ENCODE data around the gene OIT3. TPM values are rescaled to one million over a fixed set of nuclear protein-coding genes. Genes with fewer than 3 reads are reported as not detected.
"Not testable (repeated sequence)": the region's sequence is repeated elsewhere in the genome, so short reads cannot be mapped to it uniquely, and the experiment has no call there.

Gene OIT3
- total and polyA plus RNA-seq, 8 donors, result 0.05 to 0.34 TPM; not detected in 6

DNA sequence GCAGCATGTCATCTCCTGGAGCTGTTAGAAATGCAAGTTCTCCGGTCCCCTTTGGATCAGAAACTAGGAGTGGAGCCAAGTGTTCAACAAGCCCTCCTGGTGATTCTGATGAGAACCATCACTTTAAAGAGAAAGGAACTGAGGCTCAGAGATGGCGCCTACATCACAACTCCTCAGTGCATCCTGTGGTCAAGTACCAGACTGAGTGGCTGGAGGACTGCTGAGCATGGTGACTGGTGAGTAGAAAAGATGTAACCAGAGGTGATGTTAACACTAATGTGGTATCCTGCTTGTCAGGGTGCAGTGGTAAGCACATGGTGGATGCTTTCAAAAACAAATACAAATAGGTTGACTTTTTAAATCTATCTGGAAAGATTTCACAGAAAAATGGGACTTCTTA lies 3.5 kb upstream of the OIT3 start:
- intact Hi-C loops (cut with DNase I), result no loop called here
- DNase-seq (no peak), FAIRE-seq (no peak), ATAC-seq (no peak)
- no peak overlapping the region for H3K4me3 ChIP-seq
- TF ChIP-seq CTCF (IDR thresholded peaks at IDR 0.05), result no peak
- no peaks in the 10 kb centered on the region for H3K27me3 ChIP-seq
- 92 to 97% methylated on average over 2 of the region's 2 CpGs for WGBS, 2 donors
- H3K36me3 ChIP-seq, result peaks cover 0 to 6% (median 0%) of the 10 kb centered on the region in 3 donors
- H3K27ac ChIP-seq, result no peak overlapping the region
- no peaks in the 10 kb centered on the region for H3K9me3 ChIP-seq
- no peaks in the 10 kb centered on the region for H3K4me1 ChIP-seq

DNA sequence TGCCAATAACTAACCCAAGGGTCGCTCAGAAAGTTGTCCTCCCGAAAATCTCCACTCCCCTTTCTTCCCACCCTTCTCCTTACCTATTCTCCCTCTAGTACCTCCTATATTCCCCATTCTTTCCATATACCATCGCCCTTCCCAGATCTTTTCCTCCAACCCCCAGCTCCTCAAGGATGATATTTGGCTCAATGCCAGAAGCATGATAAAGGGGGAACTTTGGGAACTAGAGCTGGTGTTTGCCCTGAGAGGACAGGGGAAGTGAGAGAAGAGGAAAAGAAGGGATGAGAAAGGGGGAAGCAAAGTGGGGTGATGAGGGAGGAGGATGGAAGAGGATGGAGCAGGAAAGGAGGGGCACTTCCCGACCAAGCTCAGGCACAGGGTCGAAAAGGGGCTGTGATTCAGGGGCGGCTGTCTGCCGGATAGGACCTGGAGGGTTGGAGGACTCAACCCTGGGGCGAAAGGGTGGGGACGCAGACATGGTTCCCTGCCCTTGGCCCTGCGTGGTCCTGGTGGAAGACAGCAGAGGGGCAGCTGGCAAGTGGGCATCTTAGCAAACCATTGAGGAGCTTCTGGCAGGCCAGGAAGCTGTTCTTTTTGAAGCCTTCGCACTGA lies 1.8 kb downstream of the OIT3 start:
- FAIRE-seq, result no peak

GRCh38 chr10:72898616-72899015 lies 5.1 kb downstream of the OIT3 start:
- no peak for ATAC-seq
- no peak for DNase-seq
- 84 to 93% methylated on average over 10 of the region's 10 CpGs for WGBS, 2 donors
- intact Hi-C loops (cut with DNase I), result no loop called here
- Histone ChIP-seq H3K27ac (no peak overlapping the region), H3K9me3 (no peaks in the 10 kb centered on the region), H3K27me3 (no peaks in the 10 kb centered on the region), H3K4me3 (no peak overlapping the region), H3K4me1 (no peaks in the 10 kb centered on the region), H3K36me3 (no peaks in the 10 kb centered on the region)
- FAIRE-seq, result no peak
- no peak for TF ChIP-seq CTCF (IDR thresholded peaks at IDR 0.05)

More for the DNA sequence above, 1.8 kb downstream of the OIT3 start:
- no peak for DNase-seq
- 70 to 73% methylated on average over 11 of the region's 11 CpGs for WGBS, 2 donors
- H3K36me3 ChIP-seq, result no peaks in the 10 kb centered on the region
- H3K4me1 ChIP-seq, result no peaks in the 10 kb centered on the region
- no peak overlapping the region for H3K27ac ChIP-seq
- no peak for ATAC-seq
- H3K9me3 ChIP-seq, result no peaks in the 10 kb centered on the region
- no peak overlapping the region for H3K4me3 ChIP-seq
- no peaks in the 10 kb centered on the region for H3K27me3 ChIP-seq
- intact Hi-C loops (cut with DNase I), result no loop called here
- TF ChIP-seq CTCF (IDR thresholded peaks at IDR 0.05), result no peak

DNA sequence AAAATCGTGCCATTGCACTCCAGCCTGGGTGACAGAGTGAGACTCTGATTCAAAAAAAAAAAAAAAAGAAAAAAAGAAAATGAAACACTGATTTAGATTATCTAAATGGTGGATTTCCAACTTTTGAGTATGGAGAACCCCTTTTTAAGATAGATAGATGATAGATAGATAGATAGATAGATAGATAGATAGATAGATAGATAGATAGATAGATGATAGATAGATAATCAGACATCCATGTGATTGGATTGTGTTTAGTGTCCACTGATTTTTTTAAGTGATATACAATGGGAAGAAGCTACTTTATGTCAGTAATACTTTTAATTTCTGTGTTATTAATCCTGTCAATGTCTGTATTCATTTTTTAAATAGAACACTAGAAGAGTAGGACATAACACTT lies 6.0 kb downstream of the OIT3 start:
- FAIRE-seq, result no peak
- H3K9me3 ChIP-seq, result no peaks in the 10 kb centered on the region
- no peak overlapping the region for H3K4me3 ChIP-seq
- H3K4me1 ChIP-seq, result no peaks in the 10 kb centered on the region
- 84 to 92% methylated on average over 1 of the region's 1 CpG for WGBS, 2 donors
- intact Hi-C loops (cut with DNase I), result no loop called here
- no peaks in the 10 kb centered on the region for H3K36me3 ChIP-seq
- H3K27me3 ChIP-seq, result no peaks in the 10 kb centered on the region
- DNase-seq, result no peak
- no peak for TF ChIP-seq CTCF (IDR thresholded peaks at IDR 0.05)
- ATAC-seq, result no peak
- no peak overlapping the region for H3K27ac ChIP-seq

DNA sequence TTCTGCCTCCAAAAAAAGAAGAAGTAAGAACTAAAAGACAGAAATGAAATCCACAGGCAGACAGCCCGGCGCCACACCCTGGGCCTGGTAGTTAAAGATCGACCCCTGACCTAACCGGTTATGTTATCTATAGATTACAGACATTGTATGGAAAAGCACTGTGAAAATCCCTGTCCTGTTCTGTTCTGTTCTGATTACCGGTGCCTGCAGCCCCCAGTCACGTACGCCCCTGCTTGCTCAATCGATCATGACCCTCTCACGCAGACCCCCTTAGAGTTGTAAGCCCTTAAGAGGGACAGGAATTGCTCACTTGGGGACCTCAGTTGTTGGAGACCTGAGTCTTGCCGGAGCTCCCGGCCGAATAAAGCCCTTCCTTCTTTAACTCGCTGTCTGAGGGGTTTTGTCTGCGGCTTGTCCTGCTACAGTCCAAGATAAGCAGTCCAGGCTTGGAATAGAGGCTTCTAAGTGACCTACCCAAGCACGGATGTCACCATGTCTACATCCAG lies 10.5 kb downstream of the OIT3 start:
- H3K27ac ChIP-seq; FAIRE-seq; H3K27me3 ChIP-seq; H3K36me3 ChIP-seq; intact Hi-C loops (cut with DNase I); H3K4me3 ChIP-seq; ATAC-seq; H3K9me3 ChIP-seq; DNase-seq; H3K4me1 ChIP-seq: not testable (repeated sequence)
- WGBS, 2 donors, result 84 to 94% methylated on average over 15 of the region's 15 CpGs
